ENCODE results near the gene LACRT. TPM values are rescaled to one million over a fixed set of nuclear protein-coding genes. Genes with fewer than 3 reads are reported as not detected.

Gene LACRT
- total and polyA plus RNA-seq, 2 experiments from 2014 or later, result not detected

GRCh38 chr12:54598970-54599369 lies 35.7 kb downstream of the LACRT start:
- H3K4me3 ChIP-seq, result no peak overlapping the region
- peaks cover 22% of the 10 kb centered on the region for H3K27me3 ChIP-seq (replicated peaks; ENCODE audit: insufficient read depth)
- no peaks in the 10 kb centered on the region for H4K20me1 ChIP-seq (ENCODE audit: insufficient read depth)
- in situ Hi-C loops (cut with MboI), result no loop called here
- TF ChIP-seq EZH2 (IDR thresholded peaks at IDR 0.05; ENCODE audit: insufficient read depth, poor library complexity, severe bottlenecking), result no peak
- TF ChIP-seq EZH2phosphoT487 (IDR thresholded peaks at IDR 0.05; ENCODE audit: insufficient read depth, low read depth), result no peak
- no peak for DNase-seq
- H3K27ac ChIP-seq, result no peak overlapping the region
- no peaks in the 10 kb centered on the region for H3K9me2 ChIP-seq (ENCODE audit: insufficient read depth)
- no peaks in the 10 kb centered on the region for H3K4me1 ChIP-seq (ENCODE audit: insufficient read depth)
- H3K9me3 ChIP-seq (ENCODE audit: low read depth), result no peaks in the 10 kb centered on the region
- H3K79me2 ChIP-seq (ENCODE audit: insufficient read depth), result no peaks in the 10 kb centered on the region
- no peak overlapping the region for H3K9ac ChIP-seq
- 70 to 77% methylated on average over 5 of the region's 5 CpGs for WGBS, 2 experiments (ENCODE audit: low coverage in 1 of 2, low lambda C conversion rate in 2 of 2, missing lambda C conversion rate in 2 of 2)
- no peaks in the 10 kb centered on the region for H3F3A ChIP-seq (ENCODE audit: insufficient read depth)
- H3K4me2 ChIP-seq (ENCODE audit: unreplicated experiment), result no peak overlapping the region
- H3K36me3 ChIP-seq (ENCODE audit: low read depth), result no peaks in the 10 kb centered on the region
- no peak overlapping the region for H2AFZ ChIP-seq

- Histone ChIP-seq H3K79me2 (ENCODE audit: insufficient read depth) (no peaks in the 10 kb centered on the region), H3K27ac (no peak overlapping the region), H3K4me1 (ENCODE audit: insufficient read depth) (no peaks in the 10 kb centered on the region), H3K9me3 (ENCODE audit: low read depth) (no peaks in the 10 kb centered on the region), H3K4me2 (ENCODE audit: unreplicated experiment) (no peak overlapping the region), H3K4me3 (no peak overlapping the region), H3K9me2 (ENCODE audit: insufficient read depth) (no peaks in the 10 kb centered on the region), H2AFZ (no peak overlapping the region), H3F3A (ENCODE audit: insufficient read depth) (no peaks in the 10 kb centered on the region), H3K9ac (no peak overlapping the region), H3K36me3 (ENCODE audit: low read depth) (no peaks in the 10 kb centered on the region), H4K20me1 (ENCODE audit: insufficient read depth) (no peaks in the 10 kb centered on the region), H3K27me3 (replicated peaks; ENCODE audit: insufficient read depth) (peaks cover 22% of the 10 kb centered on the region)
- TF ChIP-seq EZH2phosphoT487 (IDR thresholded peaks at IDR 0.05; ENCODE audit: insufficient read depth, low read depth) (no peak), EZH2 (IDR thresholded peaks at IDR 0.05; ENCODE audit: insufficient read depth, poor library complexity, severe bottlenecking) (no peak)
- WGBS, 2 experiments (ENCODE audit: low coverage in 1 of 2, low lambda C conversion rate in 2 of 2, missing lambda C conversion rate in 2 of 2), result 12 to 18% methylated on average over 3 of the region's 3 CpGs
- DNase-seq, result peak; percentile 73
- in situ Hi-C loops (cut with MboI), result no loop called here
These were observed 38.2 kb downstream of the LACRT start for GRCh38 chr12:54596526-54596946.

- no peaks in the 10 kb centered on the region for H3K9me3 ChIP-seq (ENCODE audit: low read depth)
- no peak for DNase-seq
- H3F3A ChIP-seq (ENCODE audit: insufficient read depth), result no peaks in the 10 kb centered on the region
- H3K36me3 ChIP-seq (ENCODE audit: low read depth), result no peaks in the 10 kb centered on the region
- no peaks in the 10 kb centered on the region for H3K4me1 ChIP-seq (ENCODE audit: insufficient read depth)
- TF ChIP-seq EZH2phosphoT487 (IDR thresholded peaks at IDR 0.05; ENCODE audit: insufficient read depth, low read depth) (no peak), EZH2 (IDR thresholded peaks at IDR 0.05; ENCODE audit: insufficient read depth, poor library complexity, severe bottlenecking) (no peak)
- no peaks in the 10 kb centered on the region for H3K9me2 ChIP-seq (ENCODE audit: insufficient read depth)
- in situ Hi-C loops (cut with MboI), result no loop called here
- no peak overlapping the region for H3K27ac ChIP-seq
- no peak overlapping the region for H3K4me2 ChIP-seq (ENCODE audit: unreplicated experiment)
- H3K9ac ChIP-seq, result no peak overlapping the region
- no peak overlapping the region for H2AFZ ChIP-seq
- H3K79me2 ChIP-seq (ENCODE audit: insufficient read depth), result no peaks in the 10 kb centered on the region
- H3K4me3 ChIP-seq, result no peak overlapping the region
- WGBS, 2 experiments (ENCODE audit: low coverage in 1 of 2, low lambda C conversion rate in 2 of 2, missing lambda C conversion rate in 2 of 2), result 47 to 63% methylated on average over 3 of the region's 3 CpGs
- peaks cover 25% of the 10 kb centered on the region for H3K27me3 ChIP-seq (replicated peaks; ENCODE audit: insufficient read depth)
- no peaks in the 10 kb centered on the region for H4K20me1 ChIP-seq (ENCODE audit: insufficient read depth)
These were observed 39.2 kb downstream of the LACRT start for GRCh38 chr12:54595471-54595870.

- H3K9ac ChIP-seq, result no peak overlapping the region
- H2AFZ ChIP-seq, result no peak overlapping the region
- H4K20me1 ChIP-seq (ENCODE audit: insufficient read depth), result no peaks in the 10 kb centered on the region
- H3K4me2 ChIP-seq (ENCODE audit: unreplicated experiment), result no peak overlapping the region
- no peak overlapping the region for H3K4me3 ChIP-seq
- TF ChIP-seq EZH2phosphoT487 (IDR thresholded peaks at IDR 0.05; ENCODE audit: insufficient read depth, low read depth) (no peak), EZH2 (IDR thresholded peaks at IDR 0.05; ENCODE audit: insufficient read depth, poor library complexity, severe bottlenecking) (no peak)
- H3K79me2 ChIP-seq (ENCODE audit: insufficient read depth), result no peaks in the 10 kb centered on the region
- H3K36me3 ChIP-seq (ENCODE audit: low read depth), result no peaks in the 10 kb centered on the region
- in situ Hi-C loops (cut with MboI), result no loop called here
- H3K9me2 ChIP-seq (ENCODE audit: insufficient read depth), result no peaks in the 10 kb centered on the region
- H3F3A ChIP-seq (ENCODE audit: insufficient read depth), result no peaks in the 10 kb centered on the region
- no peak for DNase-seq
- H3K9me3 ChIP-seq (ENCODE audit: low read depth), result no peaks in the 10 kb centered on the region
- H3K27ac ChIP-seq, result no peak overlapping the region
- no peaks in the 10 kb centered on the region for H3K4me1 ChIP-seq (ENCODE audit: insufficient read depth)
- peaks cover 33% of the 10 kb centered on the region for H3K27me3 ChIP-seq (replicated peaks; ENCODE audit: insufficient read depth)
- WGBS, 2 experiments (ENCODE audit: low coverage in 1 of 2, low lambda C conversion rate in 2 of 2, missing lambda C conversion rate in 2 of 2), result 44 to 50% methylated on average over 5 of the region's 5 CpGs
These were observed 41.0 kb downstream of the LACRT start for GRCh38 chr12:54593725-54594124.

- Histone ChIP-seq H3K79me2 (ENCODE audit: insufficient read depth) (no peaks in the 10 kb centered on the region), H3F3A (ENCODE audit: insufficient read depth) (no peaks in the 10 kb centered on the region), H3K27ac (no peak overlapping the region), H3K27me3 (replicated peaks; ENCODE audit: insufficient read depth) (peaks cover 32% of the 10 kb centered on the region), H3K36me3 (ENCODE audit: low read depth) (no peaks in the 10 kb centered on the region), H3K4me2 (ENCODE audit: unreplicated experiment) (no peak overlapping the region), H3K9ac (no peak overlapping the region), H3K9me2 (ENCODE audit: insufficient read depth) (no peaks in the 10 kb centered on the region), H4K20me1 (ENCODE audit: insufficient read depth) (no peaks in the 10 kb centered on the region), H2AFZ (no peak overlapping the region), H3K4me3 (no peak overlapping the region), H3K4me1 (ENCODE audit: insufficient read depth) (no peaks in the 10 kb centered on the region), H3K9me3 (ENCODE audit: low read depth) (no peaks in the 10 kb centered on the region)
- WGBS, 2 experiments (ENCODE audit: low coverage in 1 of 2, low lambda C conversion rate in 2 of 2, missing lambda C conversion rate in 2 of 2), result 56 to 63% methylated on average over 4 of the region's 4 CpGs
- peak; percentile 34 for DNase-seq
- TF ChIP-seq EZH2phosphoT487 (IDR thresholded peaks at IDR 0.05; ENCODE audit: insufficient read depth, low read depth) (no peak), EZH2 (IDR thresholded peaks at IDR 0.05; ENCODE audit: insufficient read depth, poor library complexity, severe bottlenecking) (no peak)
- in situ Hi-C loops (cut with MboI), result no loop called here
These were observed 41.6 kb downstream of the LACRT start for GRCh38 chr12:54593135-54593534.
